NAMALWA (cell line): ENCODE measurements around the gene ICA1L.

ENCODE experiments used
- DNase-seq: peaks from one replicate; pipeline ENCODE4 v3.0.0-alpha.2; 2015; ENCODE audit warnings: low spot score

ICA1L gene

GRCh38 chr2:202736826-202737225 lies 134.7 kb downstream of the ICA1L start:
- no peak for DNase-seq

DNA sequence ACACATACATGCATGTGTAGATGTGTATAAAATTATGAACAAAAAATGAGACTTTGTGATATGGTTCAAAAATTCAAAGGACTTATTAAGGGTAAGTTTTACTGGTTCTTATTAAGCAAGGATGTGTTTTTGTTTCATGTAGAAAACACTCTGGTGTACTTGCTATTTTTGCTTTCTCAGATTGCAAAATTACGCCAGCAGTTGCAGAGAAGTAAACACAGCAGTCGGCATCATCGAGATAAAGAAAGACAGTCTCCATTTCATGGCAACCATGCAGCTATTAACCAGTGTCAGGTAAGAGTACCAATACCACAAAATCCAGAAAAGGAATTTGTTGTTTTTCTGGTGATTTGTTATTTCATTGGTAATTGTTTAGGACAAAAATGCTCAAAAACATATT lies 145.5 kb downstream of the ICA1L start:
- DNase-seq, result no peak

DNA sequence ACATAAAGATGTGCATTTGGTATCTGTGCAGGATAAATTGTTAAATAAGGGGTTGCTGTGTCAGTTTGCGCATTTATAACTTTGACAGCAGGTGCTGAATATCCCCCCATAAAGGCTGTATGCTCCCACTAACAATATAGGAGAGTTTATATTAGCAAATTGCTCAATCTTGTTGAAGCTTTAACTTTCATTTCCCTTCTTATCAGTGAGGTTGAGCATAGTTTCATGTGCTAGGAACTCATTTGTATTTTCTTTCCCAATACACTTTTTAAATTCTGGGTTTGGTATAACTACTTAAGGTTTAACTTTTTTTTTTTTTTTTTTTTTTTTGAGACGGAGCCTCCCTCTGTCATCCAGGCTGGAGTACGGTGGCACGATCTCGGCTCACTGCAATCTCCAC lies 147.8 kb downstream of the ICA1L start:
- no peak for DNase-seq
